ENCODE results near the gene TMEM167A. TPM values are rescaled to one million over a fixed set of nuclear protein-coding genes. Genes with fewer than 3 reads are reported as not detected.

The TMEM167A gene
- total and polyA plus RNA-seq, 2 of the 8 experiments (the other 6 are each of a cell fraction or from before 2014, with no cell fraction given), result 50.6 to 178 TPM

DNA sequence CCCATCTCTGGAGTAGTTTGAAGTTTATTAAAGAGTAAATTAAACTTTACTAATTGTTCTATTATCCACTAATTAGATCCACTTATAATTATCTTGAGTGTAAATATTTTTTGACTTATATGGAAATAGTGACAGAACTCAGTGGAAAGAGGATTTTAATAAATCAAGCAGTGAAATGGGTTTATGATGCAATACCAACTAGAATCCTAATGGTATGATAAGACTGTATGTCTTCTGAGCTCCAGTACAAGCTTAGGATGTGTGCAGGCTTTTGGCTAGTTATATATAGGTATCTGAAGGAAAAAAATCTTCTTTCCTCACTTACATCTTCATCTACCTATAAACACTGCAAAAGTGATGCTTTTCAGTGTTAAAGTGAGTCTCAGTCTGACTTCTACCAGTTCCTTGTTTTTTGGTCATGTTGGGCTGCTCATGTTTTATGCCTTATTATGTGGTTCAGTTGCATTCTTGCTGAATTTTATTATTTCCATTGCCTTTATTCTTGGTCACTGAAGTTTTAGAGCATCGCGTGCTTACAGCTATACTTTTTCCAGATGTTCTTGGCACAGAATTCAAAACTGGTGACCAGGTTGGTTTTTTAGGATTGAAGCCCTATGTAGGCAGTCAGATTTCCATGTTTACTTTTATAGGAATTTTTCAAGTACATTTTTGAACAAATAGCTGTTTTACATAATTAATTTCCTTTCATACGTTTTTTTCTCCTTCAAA, 30.7 kb upstream of the TMEM167A start (continued):
- TF ChIP-seq CHD7 (IDR thresholded peaks at IDR 0.05; ENCODE audit: insufficient replicate concordance, low read length) (no peak), BCL11A (IDR thresholded peaks at IDR 0.05; ENCODE audit: low read depth in 2 of 2, low read length in 2 of 2) (no peak), TAF1 (IDR thresholded peaks at IDR 0.05; ENCODE audit: low read depth, low read length) (no peak), SRF (IDR thresholded peaks at IDR 0.05; ENCODE audit: low read depth, low read length) (no peak), SAP30 (IDR thresholded peaks at IDR 0.05; ENCODE audit: insufficient read depth, insufficient replicate concordance, low read length) (no peak)

Measured in H1 (cell line).